CD4-positive, CD25-positive, alpha-beta regulatory T cell (primary cell): ENCODE data around the gene CLN5. TPM values are rescaled to one million over a fixed set of nuclear protein-coding genes. Genes with fewer than 3 reads are reported as not detected.

Experiments
- ATAC-seq, 2 donors: fragments of 150-1000 bp; cut with Tn5 transposase; one replicate each; pipeline ENCODE4 v1.10.0; 2021; ENCODE audit warnings: low read depth in 2 of 2, moderate number of reproducible peaks in 2 of 2, moderate library complexity in 1 of 2
- DNase-seq, 3 donors: peaks; one replicate each; pipeline versions ENCODE4 v3.0.0 to v3.0.0-alpha.2; 2012 to 2022; ENCODE audit warnings: mixed read lengths in 1 of 3
- H3K27ac ChIP-seq: one replicate; pipeline ENCODE4 v1.7.0; 2013; ENCODE audit warnings: mild to moderate bottlenecking, low read length; ENCODE audit not compliant: insufficient read depth, poor library complexity, severe bottlenecking
- H3K27me3 ChIP-seq: one replicate; pipeline ENCODE4 v1.7.0; 2013; ENCODE audit warnings: low read length; ENCODE audit not compliant: control insufficient read depth, insufficient read depth
- H3K36me3 ChIP-seq: one replicate; pipeline ENCODE4 v1.7.0; 2013; ENCODE audit warnings: mild to moderate bottlenecking, low read length, moderate library complexity; ENCODE audit not compliant: control insufficient read depth, insufficient read depth
- H3K4me1 ChIP-seq: 2 replicates; pipeline ENCODE4 v1.7.0; 2013; ENCODE audit warnings: mild to moderate bottlenecking, low read length; ENCODE audit not compliant: insufficient read depth, control insufficient read depth, poor library complexity, severe bottlenecking
- H3K4me3 ChIP-seq: one replicate; pipeline ENCODE4 v1.7.0; 2013; ENCODE audit warnings: low read depth, mild to moderate bottlenecking, low read length, moderate library complexity
- H3K9me3 ChIP-seq, 2 experiments: 1 replicate in 1 of 2; 2 replicates in 1 of 2; pipeline ENCODE4 v1.7.0; 2013; ENCODE audit warnings: low read length in 2 of 2, mild to moderate bottlenecking in 1 of 2, moderate library complexity in 1 of 2; ENCODE audit not compliant: control insufficient read depth in 2 of 2
- H3K27ac Mint-ChIP-seq, 3 donors: one replicate each; pipeline ENCODE4 v1.8.0; 2020 to 2022; ENCODE audit warnings: mild to moderate bottlenecking in 3 of 3, mixed read lengths in 3 of 3, moderate library complexity in 2 of 3
- H3K27me3 Mint-ChIP-seq: one replicate; pipeline ENCODE4 v1.8.0; 2022; ENCODE audit warnings: mild to moderate bottlenecking, mixed read lengths
- H3K36me3 Mint-ChIP-seq: one replicate; pipeline ENCODE4 v1.8.0; 2020; ENCODE audit warnings: mixed read lengths
- H3K4me1 Mint-ChIP-seq, 4 donors: one replicate each; pipeline ENCODE4 v1.8.0; 2020 to 2022; ENCODE audit warnings: mixed read lengths in 4 of 4, mild to moderate bottlenecking in 1 of 4
- H3K4me3 Mint-ChIP-seq, 4 donors: one replicate each; pipeline ENCODE4 v1.8.0; 2020 to 2022; ENCODE audit warnings: mild to moderate bottlenecking in 4 of 4, mixed read lengths in 4 of 4, moderate library complexity in 3 of 4
- H3K9me3 Mint-ChIP-seq, 7 donors: one replicate each; pipeline ENCODE4 v1.8.0; 2020 to 2022; ENCODE audit warnings: mixed read lengths in 7 of 7, mild to moderate bottlenecking in 3 of 7, moderate library complexity in 2 of 7
- polyA plus RNA-seq, 4 donors: library from polyadenylated mRNA; unstranded; fragments of 300-500 nt; fragmentation: Illumina TruSeq; gene quantifications; one replicate each; pipeline ENCODE4 v1.2.3, GENCODE V29; 2021
- total RNA-seq: library from RNA; stranded (reverse); gene quantifications from one replicate; pipeline ENCODE4 v1.2.3, GENCODE V29; 2022

The CLN5 gene
- total and polyA plus RNA-seq, 5 donors from 2014 or later = 27.3 to 45.5 (median 39.0) TPM

- H3K27me3 Mint-ChIP-seq = peaks cover 3% of the 10 kb centered on the region
- H3K4me1 Mint-ChIP-seq = no peaks in the 10 kb centered on the region
- Histone ChIP-seq H3K4me3 (no peak overlapping the region), H3K27ac (no peak overlapping the region), H3K4me1 (no peaks in the 10 kb centered on the region), H3K27me3 (no peaks in the 10 kb centered on the region), H3K36me3 (no peaks in the 10 kb centered on the region), H3K9me3 (no peaks in the 10 kb centered on the region)
- no peaks in the 10 kb centered on the region for H3K9me3 Mint-ChIP-seq
- H3K36me3 Mint-ChIP-seq = no peaks in the 10 kb centered on the region
- H3K27ac Mint-ChIP-seq = peak overlapping the region in 1 of 3 donors; percentile 39
- DNase-seq (no peak), ATAC-seq (no peak)
- H3K4me3 Mint-ChIP-seq = no peak overlapping the region
These were observed 43.0 kb downstream of the CLN5 start for GRCh38 chr13:77034881-77035280.

GRCh38 chr13:77036279-77036678, 44.4 kb downstream of the CLN5 start:
- Mint-ChIP-seq H3K27me3 (no peaks in the 10 kb centered on the region), H3K4me1 (no peaks in the 10 kb centered on the region), H3K36me3 (no peaks in the 10 kb centered on the region), H3K9me3 (peaks cover 0 to 3% (median 0%) of the 10 kb centered on the region in 7 donors), H3K4me3 (no peak overlapping the region), H3K27ac (no peak overlapping the region)
- Histone ChIP-seq H3K27me3 (no peaks in the 10 kb centered on the region), H3K4me3 (no peak overlapping the region), H3K4me1 (no peaks in the 10 kb centered on the region), H3K36me3 (no peaks in the 10 kb centered on the region), H3K9me3 (no peaks in the 10 kb centered on the region), H3K27ac (no peak overlapping the region)
- ATAC-seq = no peak
- no peak for DNase-seq

- H3K27ac Mint-ChIP-seq = no peak overlapping the region
- peaks cover 0 to 3% (median 0%) of the 10 kb centered on the region in 7 donors for H3K9me3 Mint-ChIP-seq
These were observed 47.1 kb downstream of the CLN5 start for GRCh38 chr13:77038907-77039480.

GRCh38 chr13:77040076-77040475, 48.2 kb downstream of the CLN5 start:
- H3K4me1 Mint-ChIP-seq = peaks cover 0 to 5% (median 0%) of the 10 kb centered on the region in 4 donors
- Histone ChIP-seq H3K9me3 (no peaks in the 10 kb centered on the region), H3K27ac (no peak overlapping the region), H3K27me3 (no peaks in the 10 kb centered on the region), H3K4me1 (no peaks in the 10 kb centered on the region), H3K4me3 (no peak overlapping the region), H3K36me3 (peaks cover 11% of the 10 kb centered on the region)
- H3K27me3 Mint-ChIP-seq = no peaks in the 10 kb centered on the region
- peaks cover 0 to 3% (median 0%) of the 10 kb centered on the region in 7 donors for H3K9me3 Mint-ChIP-seq
- ATAC-seq (no peak), DNase-seq (no peak)
- peaks cover 7% of the 10 kb centered on the region for H3K36me3 Mint-ChIP-seq
- H3K27ac Mint-ChIP-seq = no peak overlapping the region
- no peak overlapping the region for H3K4me3 Mint-ChIP-seq

More at GRCh38 chr13:77038907-77039480, 47.1 kb downstream of the CLN5 start:
- H3K4me3 Mint-ChIP-seq = no peak overlapping the region
- no peaks in the 10 kb centered on the region for H3K4me1 ChIP-seq
- no peaks in the 10 kb centered on the region for H3K27me3 ChIP-seq
- peaks cover under 1% of the 10 kb centered on the region for H3K36me3 ChIP-seq
- no peaks in the 10 kb centered on the region for H3K9me3 ChIP-seq
- DNase-seq = no peak
- H3K36me3 Mint-ChIP-seq = no peaks in the 10 kb centered on the region
- H3K4me1 Mint-ChIP-seq = peaks cover 0 to 5% (median 0%) of the 10 kb centered on the region in 4 donors
- no peaks in the 10 kb centered on the region for H3K27me3 Mint-ChIP-seq
- no peak overlapping the region for H3K27ac ChIP-seq
- no peak overlapping the region for H3K4me3 ChIP-seq
- no peak for ATAC-seq

GRCh38 chr13:77040835-77041234, 49.0 kb downstream of the CLN5 start:
- H3K27me3 ChIP-seq = no peaks in the 10 kb centered on the region
- H3K9me3 ChIP-seq = no peaks in the 10 kb centered on the region
- Mint-ChIP-seq H3K4me3 (no peak overlapping the region), H3K36me3 (peaks cover 7% of the 10 kb centered on the region), H3K27ac (peak overlapping the region in 1 of 3 donors; percentile 8), H3K9me3 (peaks cover 0 to 3% (median 0%) of the 10 kb centered on the region in 7 donors), H3K27me3 (no peaks in the 10 kb centered on the region), H3K4me1 (peaks cover 0 to 5% (median 0%) of the 10 kb centered on the region in 4 donors)
- no peak for ATAC-seq
- H3K27ac ChIP-seq = no peak overlapping the region
- H3K36me3 ChIP-seq = peaks cover 14% of the 10 kb centered on the region
- H3K4me3 ChIP-seq = no peak overlapping the region
- no peak for DNase-seq
- H3K4me1 ChIP-seq = no peaks in the 10 kb centered on the region

GRCh38 chr13:77042566-77043177, 50.8 kb downstream of the CLN5 start:
- peaks cover 0 to 3% (median 0%) of the 10 kb centered on the region in 7 donors for H3K9me3 Mint-ChIP-seq
- no peaks in the 10 kb centered on the region for H3K27me3 Mint-ChIP-seq
- peaks cover 0 to 5% (median 0%) of the 10 kb centered on the region in 4 donors for H3K4me1 Mint-ChIP-seq
- Histone ChIP-seq H3K9me3 (no peaks in the 10 kb centered on the region), H3K4me1 (no peaks in the 10 kb centered on the region), H3K36me3 (peaks cover 24% of the 10 kb centered on the region), H3K4me3 (no peak overlapping the region), H3K27ac (no peak overlapping the region), H3K27me3 (no peaks in the 10 kb centered on the region)
- no peak for DNase-seq
- no peak for ATAC-seq
- no peak overlapping the region for H3K4me3 Mint-ChIP-seq
- peaks cover 20% of the 10 kb centered on the region for H3K36me3 Mint-ChIP-seq
- peak overlapping the region; percentile 1 to 73 (median 3) for H3K27ac Mint-ChIP-seq

- Mint-ChIP-seq H3K36me3 (peaks cover 60% of the 10 kb centered on the region), H3K9me3 (no peaks in the 10 kb centered on the region), H3K4me3 (no peak overlapping the region), H3K27me3 (no peaks in the 10 kb centered on the region), H3K27ac (no peak overlapping the region), H3K4me1 (peaks cover 0 to 8% (median 2%) of the 10 kb centered on the region in 4 donors)
- DNase-seq (no peak), ATAC-seq (no peak)
- Histone ChIP-seq H3K4me1 (no peaks in the 10 kb centered on the region), H3K36me3 (peaks cover 67% of the 10 kb centered on the region), H3K9me3 (no peaks in the 10 kb centered on the region), H3K27ac (no peak overlapping the region), H3K4me3 (no peak overlapping the region), H3K27me3 (no peaks in the 10 kb centered on the region)
These were observed 55.9 kb downstream of the CLN5 start for GRCh38 chr13:77047649-77048343.
